Measurements from ENCODE around the gene RYR3.
"Not testable (repeated sequence)": the region's sequence is repeated elsewhere in the genome, so short reads cannot be mapped to it uniquely, and the experiment has no call there.

Gene RYR3

GRCh38 chr15:33795070-33795469, 484.3 kb downstream of the RYR3 start:
- no peak for DNase-seq

GRCh38 chr15:33797651-33798050, 486.9 kb downstream of the RYR3 start:
- DNase-seq, result no peak

- no peak for DNase-seq
Observed at GRCh38 chr15:33801954-33802353, 491.2 kb downstream of the RYR3 start.

- DNase-seq, result no peak
Observed at GRCh38 chr15:33807665-33808064, 496.9 kb downstream of the RYR3 start.

GRCh38 chr15:33808720-33809457, 498.1 kb downstream of the RYR3 start:
- DNase-seq, result no peak

GRCh38 chr15:33810073-33810595, 499.4 kb downstream of the RYR3 start:
- no peak for DNase-seq

- DNase-seq, result no peak
Observed at GRCh38 chr15:33810806-33811205, 500.0 kb downstream of the RYR3 start.

- DNase-seq, result no peak
Observed at GRCh38 chr15:33813891-33814290, 503.1 kb downstream of the RYR3 start.

- not testable (repeated sequence) for DNase-seq
Observed at GRCh38 chr15:33819499-33819898, 508.7 kb downstream of the RYR3 start.

- no peak for DNase-seq
Observed at GRCh38 chr15:33822479-33822878, 511.7 kb downstream of the RYR3 start.

GRCh38 chr15:33823119-33823518, 512.4 kb downstream of the RYR3 start:
- no peak for DNase-seq

- DNase-seq, result no peak
Observed at GRCh38 chr15:33825453-33825852, 514.7 kb downstream of the RYR3 start.

GRCh38 chr15:33826201-33826600, 515.4 kb downstream of the RYR3 start:
- DNase-seq, result no peak

- no peak for DNase-seq
Observed at GRCh38 chr15:33830351-33830750, 519.6 kb downstream of the RYR3 start.

GRCh38 chr15:33831646-33832045, 520.9 kb downstream of the RYR3 start:
- no peak for DNase-seq

- DNase-seq, result no peak
Observed at GRCh38 chr15:33834892-33835743, 524.4 kb downstream of the RYR3 start.

GRCh38 chr15:33837294-33837693, 526.5 kb downstream of the RYR3 start:
- DNase-seq, result no peak

- DNase-seq, result no peak
Observed at GRCh38 chr15:33839540-33839939, 528.8 kb downstream of the RYR3 start.

GRCh38 chr15:33840615-33841014, 529.8 kb downstream of the RYR3 start:
- no peak for DNase-seq

GRCh38 chr15:33844186-33844585, 533.4 kb downstream of the RYR3 start:
- no peak for DNase-seq

GRCh38 chr15:33844597-33844996, 533.8 kb downstream of the RYR3 start:
- no peak for DNase-seq

- DNase-seq, result no peak
Observed at GRCh38 chr15:33846142-33846541, 535.4 kb downstream of the RYR3 start.

- no peak for DNase-seq
Observed at GRCh38 chr15:33846862-33847261, 536.1 kb downstream of the RYR3 start.

GRCh38 chr15:33848011-33848410, 537.2 kb downstream of the RYR3 start:
- DNase-seq, result no peak

Data from NCI-H226 (cell line).